Measurements from ENCODE around the gene TRIM6. TPM values are rescaled to one million over a fixed set of nuclear protein-coding genes. Genes with fewer than 3 reads are reported as not detected.
"Not testable (repeated sequence)": the region's sequence is repeated elsewhere in the genome, so short reads cannot be mapped to it uniquely, and the experiment has no call there.

The TRIM6 gene
- total and polyA plus RNA-seq, 2 experiments from 2014 or later: 26.4 to 49.0 TPM

- no peak for TF ChIP-seq REST (IDR thresholded peaks at IDR 0.05; ENCODE audit: unreplicated experiment)
- no peak for TF ChIP-seq ETS1 (IDR thresholded peaks at IDR 0.05)
- TF ChIP-seq ZNF331 (CRISPR knock-in tag; IDR thresholded peaks at IDR 0.05; ENCODE audit: low read depth): no peak
- no peak for TF ChIP-seq JUNB (IDR thresholded peaks at IDR 0.05; ENCODE audit: unreplicated experiment)
- no peak for TF ChIP-seq STAT1 (IDR thresholded peaks at IDR 0.05; ENCODE audit: unreplicated experiment)
- TF ChIP-seq CREB1 (CRISPR knock-in tag; IDR thresholded peaks at IDR 0.05; ENCODE audit: low read depth): no peak
- no peak for TF ChIP-seq ZNF114 (CRISPR knock-in tag; IDR thresholded peaks at IDR 0.05)
- no peak for TF ChIP-seq EZH2phosphoT487 (IDR thresholded peaks at IDR 0.05; ENCODE audit: unreplicated experiment)
- TF ChIP-seq CTCF (conservative IDR thresholded peaks at IDR 0.05; ENCODE audit: low read depth in 2 of 2): no peak
Measured at GRCh38 chr11:5655474-5655873, 59.0 kb downstream of the TRIM6 start (continued).

- not testable (repeated sequence) for H3K36me3 ChIP-seq (ENCODE audit: insufficient read depth); H3F3A ChIP-seq (replicated peaks; ENCODE audit: low read depth); ATAC-seq; H3K27me3 Mint-ChIP-seq (ENCODE audit: insufficient read depth, low read depth, poor library complexity); H3K27ac Mint-ChIP-seq; H3K27me3 ChIP-seq (ENCODE audit: insufficient read depth); H2AFZ ChIP-seq; H3K4me3 ChIP-seq; DNase-seq (ENCODE audit: low spot score); H3K4me1 Mint-ChIP-seq; H3K9me2 ChIP-seq (ENCODE audit: insufficient read depth); H3K27ac ChIP-seq (ENCODE audit: low read depth); H3K4me3 Mint-ChIP-seq; H3K4me1 ChIP-seq (ENCODE audit: insufficient read depth); H3K79me2 ChIP-seq (replicated peaks; ENCODE audit: insufficient read depth); H3K4me2 ChIP-seq; H4K20me1 ChIP-seq (replicated peaks; ENCODE audit: insufficient read depth)
- Mint-ChIP-seq H3K36me3 (ENCODE audit: low read depth) (peaks cover 13% of the 10 kb centered on the region), H3K9me3 (peaks cover 28% of the 10 kb centered on the region)
Measured at GRCh38 chr11:5656956-5657355, 60.5 kb downstream of the TRIM6 start.
